GM12891 (cell line): ENCODE data around the gene DOK1.
A peak's percentile ranks its signal among the peaks of the same experiment; 100 is the strongest.

Experiments used
- DNase-seq: peaks from one replicate; pipeline ENCODE4 v3.0.0; 2011; ENCODE audit warnings: low spot score; ENCODE audit not compliant: insufficient read length
- FAIRE-seq: peaks from 2 replicates; lab custom pipeline; 2011; peaks lifted over from hg19 to GRCh38; lab: Jason Lieb, UNC
- PAX5 ChIP-seq: IDR thresholded peaks from 2 replicates; pipeline ENCODE4 v1.6.1; 2011; ENCODE audit warnings: low read length, moderate library complexity, mild to moderate bottlenecking; ENCODE audit not compliant: insufficient read depth, severe bottlenecking
- POLR2A ChIP-seq: IDR thresholded peaks from 2 replicates; pipeline ENCODE4 v1.6.1; 2011; ENCODE audit warnings: low read depth, low read length, control low read depth
- POLR2AphosphoS5 ChIP-seq: IDR thresholded peaks from 2 replicates; pipeline ENCODE4 v1.6.1; 2011; ENCODE audit warnings: low read depth, low read length, control low read depth
- POU2F2 ChIP-seq: IDR thresholded peaks from 2 replicates; pipeline ENCODE4 v1.6.1; 2011; ENCODE audit warnings: low read depth, mild to moderate bottlenecking, control low read depth, low read length, moderate library complexity
- SPI1 ChIP-seq: IDR thresholded peaks from 2 replicates; pipeline ENCODE4 v1.6.1; 2011; ENCODE audit warnings: low read depth, low read length, control low read depth
- TAF1 ChIP-seq: IDR thresholded peaks from 2 replicates; pipeline ENCODE4 v1.6.1; 2011; ENCODE audit warnings: low read depth, low read length, control low read depth

DOK1 gene

DNA sequence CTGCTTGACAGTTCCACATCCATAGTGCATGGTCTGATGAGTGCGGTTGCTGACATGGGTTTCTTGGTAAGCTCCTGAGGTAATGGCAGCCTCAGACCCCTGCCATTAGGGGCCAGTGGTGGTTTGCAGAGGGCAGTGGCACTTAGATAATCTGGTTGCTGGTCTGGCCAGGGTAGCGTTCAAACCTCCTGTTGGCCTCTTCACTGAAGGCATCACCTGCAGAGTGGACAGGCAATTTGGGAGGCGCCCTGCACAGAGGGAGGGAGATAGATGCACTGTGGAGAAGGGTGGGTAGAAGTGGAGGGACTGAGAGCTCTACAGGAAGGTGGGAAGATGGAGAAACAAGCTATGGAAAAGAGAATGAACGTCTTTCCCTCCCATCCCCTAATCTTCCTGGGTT is 21.1 kb upstream of the DOK1 start:
- TF ChIP-seq POLR2A (peak; percentile 23; the same call in 1 of the 2 replicates), POLR2AphosphoS5 (no peak; the same call in 1 of the 2 replicates), POU2F2 (no peak)
- FAIRE-seq, result no peak
- no peak for DNase-seq

DNA sequence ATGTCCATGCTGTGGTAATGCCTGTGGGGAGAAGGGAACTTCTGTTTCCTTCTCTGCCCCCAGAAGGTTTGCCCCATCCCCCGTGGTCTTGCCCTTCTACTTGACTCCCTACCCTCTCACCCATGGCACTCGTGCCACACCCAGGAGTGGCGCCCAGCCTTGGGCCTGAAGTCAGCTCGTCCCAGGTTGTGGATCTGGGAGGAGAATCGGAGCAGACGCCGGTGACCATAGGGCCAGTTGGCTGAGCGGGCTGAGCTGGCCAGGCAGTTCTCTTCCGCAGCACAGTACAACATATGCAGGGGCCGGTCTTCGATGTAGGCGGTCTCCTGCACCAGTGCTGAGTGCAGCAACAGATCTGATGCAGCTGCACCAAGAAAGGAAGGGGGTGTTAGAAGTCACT is 20.1 kb upstream of the DOK1 start:
- FAIRE-seq (no peak), DNase-seq (no peak)
- TF ChIP-seq SPI1 (no peak), POU2F2 (no peak), POLR2A (no peak), POLR2AphosphoS5 (no peak), TAF1 (no peak), PAX5 (no peak)

DNA sequence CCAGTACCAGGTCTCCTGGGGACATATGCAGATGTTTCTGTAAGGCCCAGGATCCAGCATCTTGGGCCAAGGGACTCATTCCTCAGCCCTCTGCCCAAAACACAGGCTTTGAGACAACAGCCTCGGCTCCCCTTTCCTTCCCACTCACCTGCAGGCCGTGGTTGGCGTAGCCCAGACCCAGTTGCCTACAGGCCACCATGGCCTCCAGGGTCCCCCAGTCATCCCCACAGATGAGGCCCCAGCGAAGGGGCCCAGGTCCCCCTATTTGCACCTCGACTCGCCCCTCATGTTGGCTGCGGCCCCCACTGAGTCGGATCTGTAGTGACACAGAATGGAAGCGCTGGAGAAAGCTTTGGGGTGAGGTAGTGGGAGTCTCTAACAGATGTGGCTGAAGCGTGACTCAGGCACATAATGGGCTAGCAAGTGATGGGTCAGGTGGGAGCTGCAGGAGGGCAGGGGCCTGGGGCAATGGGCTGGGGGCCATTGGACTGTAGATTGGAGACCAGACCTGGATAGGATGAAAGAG is 19.0 kb upstream of the DOK1 start:
- FAIRE-seq, result no peak
- DNase-seq, result no peak
- TF ChIP-seq POLR2AphosphoS5, result no peak
- no peak for TF ChIP-seq PAX5
- TF ChIP-seq POU2F2, result no peak
- TF ChIP-seq TAF1, result no peak
- TF ChIP-seq SPI1, result no peak
- no peak for TF ChIP-seq POLR2A

DNA sequence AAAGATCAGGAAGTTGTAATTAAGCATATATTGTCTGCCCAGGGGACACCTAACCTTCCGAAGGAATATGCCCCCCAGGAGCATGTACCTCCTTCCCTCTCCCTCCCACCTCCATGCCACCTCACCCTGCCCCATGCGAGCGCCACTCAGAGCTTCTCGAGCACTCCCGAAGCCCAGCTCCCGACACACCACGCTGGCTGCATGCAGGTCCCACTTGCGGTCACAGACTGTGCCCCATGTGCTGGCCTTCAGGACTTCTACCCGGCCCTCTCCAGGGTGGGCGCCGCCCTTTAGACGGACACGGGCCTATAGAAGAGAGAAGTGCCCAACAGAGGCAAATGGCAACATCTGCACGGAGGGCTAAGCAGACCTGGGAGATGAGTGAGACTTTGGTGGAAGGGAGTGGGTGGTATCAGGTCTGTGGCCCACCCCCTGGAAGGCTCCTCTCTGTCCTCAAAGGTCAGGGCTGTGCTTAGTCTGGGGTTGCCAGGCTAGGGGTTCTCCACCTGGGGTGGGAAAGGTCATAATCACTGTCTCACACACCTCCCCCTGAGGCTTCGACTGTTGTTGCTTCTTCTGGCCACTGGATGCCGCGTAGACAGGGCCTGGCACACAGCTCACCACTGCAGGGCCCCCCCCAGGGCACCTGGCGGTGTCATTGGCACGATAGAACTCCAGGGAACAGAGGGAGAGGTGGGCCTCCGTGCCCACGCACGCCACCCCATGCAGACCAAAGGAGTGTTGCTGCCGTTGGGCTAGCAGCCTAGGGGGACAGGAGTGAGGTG is 18.2 kb upstream of the DOK1 start:
- TF ChIP-seq POLR2AphosphoS5 (no peak; the same call in 1 of the 2 replicates), POU2F2 (no peak), SPI1 (no peak), PAX5 (no peak), POLR2A (no peak), TAF1 (no peak)
- DNase-seq, result no peak
- no peak for FAIRE-seq

DNA sequence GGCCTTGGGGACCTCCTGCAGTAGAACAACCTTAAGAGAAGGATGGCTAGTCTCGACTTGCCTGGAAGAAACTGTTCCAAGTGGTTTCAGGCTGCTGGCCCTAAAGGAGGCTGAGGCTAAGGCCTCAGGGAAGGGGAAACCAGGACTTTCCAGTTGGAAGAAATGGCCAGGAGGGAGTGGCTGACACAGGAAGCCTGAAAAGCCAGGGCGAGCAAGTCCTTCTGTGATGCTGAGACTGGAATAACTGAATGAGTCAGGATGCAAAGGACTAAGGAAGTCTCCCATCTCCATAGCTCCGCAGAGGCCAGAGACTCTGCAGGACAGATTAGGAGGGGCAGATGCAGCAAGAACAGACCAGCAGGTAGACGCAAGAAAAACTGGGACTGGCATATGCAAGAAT is 17.4 kb upstream of the DOK1 start:
- DNase-seq, result no peak
- TF ChIP-seq POLR2AphosphoS5, result no peak
- no peak for TF ChIP-seq SPI1
- TF ChIP-seq POU2F2, result no peak
- no peak for TF ChIP-seq PAX5
- no peak for TF ChIP-seq TAF1
- no peak for TF ChIP-seq POLR2A
- FAIRE-seq, result no peak

DNA sequence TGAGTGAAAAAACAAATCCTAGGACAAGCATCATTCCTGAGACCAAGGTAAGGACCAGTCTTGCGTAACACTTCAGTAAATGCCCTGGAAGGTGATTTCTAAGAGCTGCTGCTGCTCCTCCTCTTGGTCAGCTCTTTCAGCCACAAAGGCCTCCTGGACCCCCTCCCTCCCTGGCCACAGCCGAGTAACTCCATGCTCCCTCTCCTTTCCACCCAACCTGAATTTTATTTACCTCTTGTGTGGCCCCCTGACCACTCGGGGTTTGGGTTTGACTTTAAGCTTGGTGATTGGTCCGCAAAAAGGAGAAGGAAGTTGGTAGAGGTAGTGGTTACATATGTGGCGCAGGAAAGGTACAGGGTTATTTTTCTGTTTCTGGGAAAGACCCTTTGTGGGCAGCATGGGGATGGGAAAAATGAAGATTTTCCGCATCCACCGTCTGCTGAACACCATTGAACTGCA is 15.6 kb upstream of the DOK1 start:
- FAIRE-seq, result peak; percentile 23
- DNase-seq, result no peak
- TF ChIP-seq SPI1 (peak; percentile 45; the same call in 1 of the 2 replicates), PAX5 (no peak)

DNA sequence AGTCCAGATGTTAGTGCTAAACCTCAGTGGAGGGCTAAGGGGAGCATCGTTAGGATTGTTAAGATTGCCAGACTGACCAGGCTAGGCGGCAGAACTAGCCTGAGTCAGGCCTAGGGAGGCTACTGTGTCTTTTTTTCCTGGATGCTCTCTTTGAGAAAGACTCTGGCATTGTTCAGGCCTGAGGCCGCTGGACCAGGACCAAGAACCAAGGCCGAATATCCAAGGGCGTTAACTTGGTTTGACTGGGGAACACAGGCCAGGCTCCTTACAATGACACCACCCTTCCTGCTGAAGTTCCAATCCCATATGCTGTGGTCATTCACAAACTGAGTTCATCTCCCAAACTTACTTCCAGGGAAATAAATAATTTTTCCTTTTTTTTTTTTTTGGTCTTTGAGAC is 14.2 kb upstream of the DOK1 start:
- TF ChIP-seq POLR2AphosphoS5, result no peak
- no peak for TF ChIP-seq SPI1
- TF ChIP-seq PAX5, result no peak
- TF ChIP-seq TAF1, result no peak
- TF ChIP-seq POLR2A, result no peak
- TF ChIP-seq POU2F2, result no peak
- FAIRE-seq (no peak), DNase-seq (no peak)

DNA sequence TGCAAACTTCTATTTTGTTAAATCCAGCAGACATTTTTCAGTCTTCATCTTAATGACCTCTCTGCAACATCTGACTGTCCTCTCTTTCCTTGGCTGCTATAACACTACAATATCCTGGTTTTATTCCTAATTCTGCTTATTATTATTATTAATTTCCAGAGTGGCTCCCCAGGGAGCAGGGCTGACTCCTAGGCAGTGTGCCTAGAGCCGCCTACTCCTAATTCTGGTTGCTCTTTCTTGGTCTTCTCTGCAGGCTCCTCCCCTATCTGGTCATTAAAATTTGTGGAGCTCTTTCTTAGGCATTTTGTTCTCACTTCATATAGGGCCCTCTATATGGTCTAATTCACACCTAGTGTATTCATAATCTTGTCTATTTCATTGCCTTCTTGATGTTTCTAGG is 11.5 kb upstream of the DOK1 start:
- FAIRE-seq (no peak), DNase-seq (no peak)
- no peak for TF ChIP-seq PAX5

DNA sequence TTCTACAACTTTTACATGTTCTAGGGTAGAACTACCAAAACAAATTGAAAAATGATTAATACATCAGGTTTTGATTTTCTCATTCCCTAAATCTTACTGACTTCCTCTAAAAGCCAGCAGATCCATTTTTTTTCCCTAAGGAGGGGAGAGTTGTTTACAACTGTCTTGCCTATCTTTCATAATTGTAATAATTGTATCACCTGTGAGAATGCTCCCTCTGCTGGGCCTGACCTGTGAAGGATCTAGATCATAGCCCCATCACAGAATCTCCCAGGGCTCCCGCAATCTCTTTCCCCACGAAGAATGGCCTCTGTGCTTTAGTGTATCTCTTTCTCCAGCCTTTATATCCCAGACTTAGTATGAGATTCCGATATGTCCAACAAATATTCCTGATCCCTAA is 9.9 kb upstream of the DOK1 start:
- DNase-seq (no peak), FAIRE-seq (no peak)
- TF ChIP-seq POU2F2, result no peak
- TF ChIP-seq POLR2AphosphoS5, result no peak
- no peak for TF ChIP-seq TAF1
- TF ChIP-seq POLR2A, result no peak
- TF ChIP-seq SPI1, result no peak
- no peak for TF ChIP-seq PAX5

DNA sequence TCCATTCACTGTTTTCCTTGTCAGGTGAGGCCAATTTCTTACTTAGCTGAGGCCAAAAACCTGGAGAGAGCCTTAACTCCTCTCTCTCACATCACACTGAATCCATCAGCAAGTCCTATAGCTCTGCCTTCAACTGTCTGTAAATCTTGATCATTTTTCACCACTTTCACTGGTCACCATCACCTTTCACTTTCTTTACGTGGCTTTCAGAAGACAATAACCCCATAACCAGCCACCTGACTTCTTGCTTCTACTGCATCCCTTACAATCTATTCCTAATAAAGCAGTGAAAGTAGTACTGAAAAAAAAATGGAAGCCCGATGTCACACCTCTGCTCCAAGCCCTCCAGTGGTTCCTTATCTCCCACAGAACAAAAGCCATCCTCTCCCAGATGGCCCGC is 8.5 kb upstream of the DOK1 start:
- FAIRE-seq (no peak), DNase-seq (no peak)
- TF ChIP-seq POLR2AphosphoS5, result no peak
- no peak for TF ChIP-seq POU2F2
- TF ChIP-seq PAX5, result no peak
- no peak for TF ChIP-seq SPI1
- TF ChIP-seq POLR2A, result no peak
- no peak for TF ChIP-seq TAF1
